Stimulated activated naive CD4-positive, alpha-beta T cell treated with Interleukin-2 at 50 U/mL for 16 hours (primary cell): ENCODE measurements around the gene CUL4B.
"Not testable (repeated sequence)": the region's sequence is repeated elsewhere in the genome, so short reads cannot be mapped to it uniquely, and the experiment has no call there.

Experiments
- DNase-seq: peaks from one replicate; lab custom pipeline; 2025; lab: John Stamatoyannopoulos, UW

CUL4B gene

GRCh38 chrX:120522820-120523219 lies 37.9 kb downstream of the CUL4B start:
- DNase-seq: no peak

- no peak for DNase-seq
Observed at GRCh38 chrX:120517936-120518335, 42.8 kb downstream of the CUL4B start.

GRCh38 chrX:120514236-120514635 lies 46.5 kb downstream of the CUL4B start:
- no peak for DNase-seq

- no peak for DNase-seq
Observed at GRCh38 chrX:120512627-120513026, 48.1 kb downstream of the CUL4B start.

- DNase-seq: no peak
Observed at GRCh38 chrX:120512222-120512621, 48.5 kb downstream of the CUL4B start.

- no peak for DNase-seq
Observed at GRCh38 chrX:120504569-120504968, 56.2 kb downstream of the CUL4B start.

DNA sequence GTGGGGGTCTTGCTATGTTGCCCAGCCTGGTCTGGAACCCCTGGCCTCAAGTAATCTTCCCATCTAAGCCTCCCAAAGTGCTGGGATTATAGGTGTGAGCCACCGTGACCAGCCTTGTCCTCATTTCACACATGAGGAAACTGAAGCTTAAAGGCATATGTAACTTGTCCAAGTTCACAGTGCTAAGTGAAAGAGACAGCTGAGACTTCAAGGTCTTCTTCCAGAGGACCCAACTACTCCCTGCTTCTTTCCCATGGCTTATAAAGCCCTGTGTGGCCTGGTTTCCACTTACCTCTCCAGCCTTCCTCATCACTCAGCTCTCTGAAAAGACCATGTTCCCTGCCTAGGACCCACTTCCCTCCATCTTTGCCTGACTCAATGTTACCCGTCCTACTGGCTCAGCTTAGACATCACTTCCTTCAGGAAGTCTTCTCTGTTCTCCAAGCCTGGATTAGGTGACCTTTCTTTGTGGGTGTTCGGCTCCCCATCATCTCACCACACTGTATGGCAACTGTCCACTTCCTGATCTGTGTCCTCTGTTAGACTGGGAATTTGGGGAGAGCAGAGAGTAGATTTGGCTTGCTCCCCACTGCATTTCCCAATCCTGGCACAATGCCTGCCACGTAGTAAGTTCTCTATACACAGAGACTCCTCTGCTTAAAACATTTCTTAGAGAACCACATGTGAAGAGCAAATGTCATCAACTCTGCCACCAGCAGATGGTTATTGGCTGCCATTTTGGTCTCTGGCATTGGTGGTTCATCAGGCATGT lies 61.3 kb downstream of the CUL4B start:
- no peak for DNase-seq

GRCh38 chrX:120490119-120490518 lies 70.6 kb downstream of the CUL4B start:
- not testable (repeated sequence) for DNase-seq

- no peak for DNase-seq
Observed at GRCh38 chrX:120486786-120487185, 74.0 kb downstream of the CUL4B start.

DNA sequence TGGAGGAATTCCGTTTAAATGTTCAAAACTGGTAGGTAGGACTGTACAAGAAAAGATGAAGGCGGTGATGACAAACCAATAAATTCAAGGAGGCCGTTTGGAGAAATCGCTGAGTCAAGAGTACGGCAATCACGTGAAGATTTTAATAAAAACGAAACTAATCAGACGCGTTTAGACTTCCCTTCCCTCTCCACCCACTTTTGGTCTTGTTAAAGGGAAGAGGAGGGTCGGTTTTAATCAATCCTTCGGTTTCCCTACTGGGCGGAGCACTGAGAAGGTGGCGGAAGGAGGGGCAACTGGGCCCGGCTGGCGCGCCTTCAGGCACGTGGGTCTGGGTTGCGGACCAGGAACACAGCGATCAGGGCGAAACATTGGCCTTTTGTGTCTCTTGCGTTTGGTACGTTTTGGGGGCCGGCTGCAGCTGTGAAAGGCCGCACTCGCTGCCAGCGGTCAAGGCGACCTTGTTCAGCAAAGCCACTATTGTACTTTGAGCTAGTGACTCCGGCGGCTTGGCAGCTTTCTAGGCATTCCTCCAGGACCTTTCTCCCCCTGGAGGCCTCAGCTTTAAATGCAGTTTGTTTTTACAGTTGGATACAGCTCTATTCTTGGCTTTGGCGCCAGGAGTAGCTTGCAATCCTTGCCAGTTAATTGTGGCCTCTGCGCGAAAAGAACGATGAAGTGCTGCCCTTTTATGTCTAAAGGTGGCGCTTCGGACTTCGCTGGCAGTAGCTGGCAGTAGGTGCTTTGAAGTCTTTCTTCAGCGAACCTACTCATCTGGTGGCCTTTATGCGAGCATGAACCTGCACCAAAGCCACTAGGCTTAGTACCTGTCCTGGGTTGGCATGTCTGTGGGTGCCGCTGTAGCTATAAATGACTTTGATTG lies 74.9 kb downstream of the CUL4B start:
- peak; percentile 54 for DNase-seq

DNA sequence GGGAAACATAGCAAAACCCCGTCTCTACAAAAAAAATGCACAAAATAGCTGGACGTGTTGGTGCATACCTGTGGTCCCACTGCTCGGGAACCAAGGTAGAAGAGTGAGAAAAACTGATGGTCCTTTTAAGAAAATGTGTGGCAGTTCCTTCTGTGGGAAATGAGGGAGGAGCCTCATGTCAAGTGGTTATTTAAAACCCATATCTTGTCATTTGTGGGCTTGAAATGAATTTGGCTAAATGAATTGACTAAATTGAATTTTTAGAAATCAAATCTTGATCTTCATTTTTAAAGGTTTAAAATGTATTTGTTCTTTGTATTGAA lies 75.5 kb downstream of the CUL4B start:
- DNase-seq: no peak

DNA sequence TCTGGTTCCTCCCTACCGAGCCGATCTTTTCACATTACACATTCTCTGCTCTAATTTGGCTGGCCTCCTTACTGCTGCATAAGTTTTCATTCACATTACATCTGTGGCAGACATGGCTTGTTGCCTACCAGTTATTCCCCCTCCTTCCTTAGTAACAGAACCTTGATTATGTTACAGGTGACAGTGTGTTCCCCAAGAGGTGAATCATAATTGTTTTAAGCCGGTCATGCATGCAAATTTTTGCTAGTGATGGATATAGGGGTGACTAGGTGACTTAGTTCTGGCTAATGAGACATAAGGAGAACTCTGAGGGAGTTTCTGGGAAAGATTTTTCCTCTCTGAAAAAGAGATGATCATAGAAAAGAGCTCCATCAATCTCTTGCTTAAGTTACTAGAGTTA lies 83.3 kb downstream of the CUL4B start:
- DNase-seq: no peak

GRCh38 chrX:120476714-120477113 lies 84.0 kb downstream of the CUL4B start:
- DNase-seq: no peak

GRCh38 chrX:120475447-120475846 lies 85.3 kb downstream of the CUL4B start:
- DNase-seq: not testable (repeated sequence)
